NCI-H446 (cell line): ENCODE measurements around the gene AXIN1.

Experiments used
- DNase-seq, 2 experiments: peaks; one replicate each; lab custom pipeline; 2025; lab: John Stamatoyannopoulos, UW

Gene AXIN1

DNA sequence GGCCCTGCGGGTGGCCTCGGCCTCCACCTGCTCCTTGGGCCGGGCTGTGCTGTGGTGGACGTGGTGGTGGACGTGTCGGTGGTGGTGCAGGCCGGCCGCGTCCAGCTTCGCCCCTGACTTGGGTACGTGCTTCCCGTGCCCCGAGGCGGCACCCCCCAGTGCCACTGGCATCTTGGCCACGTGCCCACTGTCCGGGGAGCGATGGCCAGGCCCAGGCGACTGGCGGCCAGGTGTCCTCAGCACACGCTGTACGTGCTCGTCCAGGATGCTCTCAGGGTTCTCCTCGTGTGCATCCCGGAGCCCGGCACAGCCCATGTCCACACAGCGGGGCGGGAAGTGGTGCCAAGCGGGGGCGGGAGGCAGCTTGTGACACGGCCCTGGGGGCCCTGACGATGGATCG is 54.7 kb downstream of the AXIN1 start:
- DNase-seq = no peak

DNA sequence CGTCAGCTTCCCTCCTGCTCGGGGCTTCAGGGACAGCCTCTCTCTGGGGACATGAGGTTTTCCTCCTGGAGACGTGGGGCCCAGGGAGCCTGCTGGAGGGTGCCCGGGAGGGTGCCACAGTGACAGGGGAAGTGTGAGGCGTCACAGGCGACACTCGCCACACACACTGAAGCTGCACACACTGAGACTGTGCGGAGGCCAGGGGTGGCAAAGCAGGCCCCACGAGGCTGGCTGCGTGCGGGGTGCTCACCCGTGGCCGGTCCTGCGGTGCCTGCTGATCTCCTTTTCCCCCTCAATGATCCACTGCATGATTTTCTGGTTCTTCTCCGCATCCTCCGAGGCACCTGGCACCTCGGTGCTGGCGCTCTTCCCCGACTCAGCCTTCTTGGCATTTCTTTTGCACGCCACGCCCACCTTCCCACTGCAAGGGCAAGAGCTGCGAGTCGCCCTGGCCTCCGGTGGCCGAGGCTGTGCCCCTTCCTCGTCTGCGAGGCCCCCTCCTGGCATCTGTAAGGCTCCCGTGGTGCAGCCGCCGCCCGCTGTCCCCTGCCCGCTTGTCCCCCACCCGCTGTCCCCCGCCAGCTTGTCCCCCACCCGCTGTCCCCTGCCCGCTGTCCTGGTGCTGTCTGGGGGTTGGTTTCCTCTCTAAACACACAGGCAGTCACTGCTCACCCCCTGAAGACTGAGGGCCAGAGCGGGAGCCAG is 55.6 kb downstream of the AXIN1 start:
- DNase-seq = no peak

DNA sequence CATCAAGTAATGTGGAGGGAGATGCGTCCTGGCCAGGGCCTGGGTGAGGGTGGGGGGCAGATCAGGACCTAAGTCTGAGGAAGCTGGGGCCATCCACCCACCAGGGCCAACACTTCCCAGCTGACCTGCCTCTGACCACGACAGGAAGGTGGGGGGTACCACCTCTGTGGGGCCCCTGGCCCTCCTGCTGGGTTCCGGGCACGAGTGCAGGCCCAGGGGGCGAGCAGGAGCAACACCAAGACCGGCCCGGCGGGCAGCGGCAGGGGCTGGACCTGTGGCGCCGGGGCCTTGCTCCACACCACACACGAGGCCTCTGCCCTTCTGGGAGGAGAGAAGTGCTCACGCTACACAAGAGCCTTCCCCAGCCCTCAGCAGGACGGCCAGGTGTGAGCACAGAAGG is 56.2 kb downstream of the AXIN1 start:
- no peak for DNase-seq

DNA sequence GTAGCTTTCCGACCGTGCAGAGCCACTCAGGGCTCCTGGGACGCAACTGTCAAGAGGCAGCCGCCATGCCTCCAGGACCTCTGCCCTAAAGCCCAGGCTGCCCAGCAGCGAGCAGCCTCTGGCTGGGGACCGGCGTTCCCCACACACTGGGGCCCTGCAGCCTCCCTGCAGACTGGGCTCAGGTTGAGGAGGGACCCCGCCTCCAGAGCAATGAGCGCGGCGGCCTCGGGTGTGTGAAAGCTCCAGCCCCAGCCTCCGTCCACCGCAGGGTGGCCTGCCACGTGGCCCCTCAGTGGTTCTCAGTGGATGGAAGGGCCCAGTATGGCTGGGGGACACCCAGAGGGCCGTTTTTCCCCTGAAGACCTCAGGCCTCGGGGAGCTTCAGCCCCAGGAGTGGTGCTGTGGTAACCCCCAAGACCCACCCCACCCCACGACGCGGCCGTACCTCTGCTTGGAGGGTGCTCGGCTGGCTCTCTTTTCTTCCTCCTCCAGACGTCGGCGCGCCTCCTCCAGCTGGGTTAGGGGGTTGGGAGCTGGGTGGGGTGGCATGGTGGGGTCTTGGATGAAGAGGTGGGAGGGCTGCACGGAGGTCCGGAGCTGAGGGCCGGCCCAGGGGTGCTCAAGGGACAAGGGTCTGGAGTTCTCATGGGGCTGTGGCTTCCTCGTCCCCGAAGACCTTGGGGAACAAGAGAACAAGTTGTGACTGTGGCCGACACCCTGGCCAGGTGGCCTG is 59.3 kb downstream of the AXIN1 start:
- DNase-seq = no peak

DNA sequence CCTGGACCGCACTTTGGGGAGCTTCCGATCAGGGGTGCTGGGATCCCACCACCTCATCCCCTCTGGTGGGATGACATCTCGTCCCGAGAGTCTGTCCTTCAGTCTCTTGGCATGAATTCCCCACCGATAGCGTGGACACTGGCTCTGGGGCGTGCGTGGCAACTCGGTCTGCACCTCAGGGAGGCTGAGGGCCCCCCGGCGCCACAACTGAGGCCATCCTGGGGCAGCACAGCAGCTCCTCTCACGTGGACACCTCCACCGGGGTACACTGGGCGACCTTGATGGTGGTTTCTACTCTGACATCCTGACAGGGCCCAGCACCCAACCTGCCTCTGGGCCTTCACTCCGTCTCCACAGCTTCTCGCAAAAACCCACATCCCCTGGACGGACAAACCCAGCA is 61.0 kb downstream of the AXIN1 start:
- DNase-seq = no peak

DNA sequence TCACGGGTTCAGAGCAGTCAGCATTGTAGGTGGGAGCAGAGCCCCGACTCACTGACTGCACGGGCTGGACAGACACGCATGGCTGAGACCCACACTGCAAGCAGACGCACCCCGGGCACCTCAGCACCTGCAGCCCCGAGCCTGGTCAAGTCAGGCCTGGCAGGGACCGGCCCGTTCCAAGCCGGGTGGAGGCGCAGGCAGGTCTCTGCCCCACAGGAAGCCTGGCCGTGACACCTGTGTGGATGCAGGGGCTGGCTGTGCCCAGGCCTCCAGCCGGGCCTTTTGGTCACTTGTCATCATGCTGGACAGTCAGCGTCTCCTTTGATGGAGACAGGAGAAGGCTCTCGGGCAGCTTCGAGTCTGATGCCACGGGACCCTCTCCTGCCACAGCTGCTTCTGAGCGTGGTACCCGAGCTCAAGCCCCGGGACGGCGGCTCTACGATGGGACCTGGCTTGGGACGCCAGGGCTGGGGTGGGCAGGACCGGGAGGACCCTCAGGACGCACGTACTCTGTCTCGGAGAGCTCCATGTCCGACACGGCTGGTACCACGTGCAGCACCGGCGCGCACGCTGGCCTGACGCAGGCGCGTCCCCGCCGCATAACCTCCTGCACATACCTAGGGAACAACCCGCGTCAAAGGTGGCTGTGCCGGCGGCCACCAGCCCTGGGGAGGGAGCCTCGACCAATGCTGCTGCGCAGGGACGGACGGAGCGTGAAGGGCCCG is 61.7 kb downstream of the AXIN1 start:
- DNase-seq = no peak

DNA sequence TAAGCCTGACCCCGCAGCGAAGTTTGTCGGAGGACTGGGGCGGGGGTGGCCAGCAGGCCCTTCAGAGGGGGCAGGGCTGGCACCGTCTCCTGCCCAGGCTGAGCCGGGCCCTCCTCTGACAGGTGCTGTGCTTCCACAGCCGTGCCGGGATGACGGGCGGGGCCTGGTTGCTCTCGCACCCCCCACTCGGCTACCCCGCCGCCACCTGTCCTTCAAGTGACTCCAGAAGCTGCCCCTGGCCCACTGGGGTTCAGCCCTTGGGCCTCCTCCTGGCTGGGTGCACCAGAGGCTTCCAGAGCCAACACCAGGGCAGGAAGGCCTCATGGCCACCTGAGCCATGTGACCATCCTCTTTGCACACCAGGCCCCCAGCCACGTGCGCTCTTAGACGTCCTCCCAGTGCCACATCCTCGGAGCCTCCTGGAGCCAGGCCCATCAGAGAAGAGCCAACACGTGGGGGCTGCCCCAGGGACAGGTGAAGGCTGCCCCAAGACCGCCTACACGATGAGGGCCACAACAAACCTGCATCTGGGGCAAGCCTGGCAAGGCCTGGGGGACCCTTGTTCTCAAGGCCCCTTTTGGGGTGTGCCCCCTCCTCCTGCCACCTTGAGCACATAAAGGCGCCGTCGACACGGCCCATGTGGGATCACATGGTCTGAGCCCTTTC is 62.4 kb downstream of the AXIN1 start:
- no peak for DNase-seq

DNA sequence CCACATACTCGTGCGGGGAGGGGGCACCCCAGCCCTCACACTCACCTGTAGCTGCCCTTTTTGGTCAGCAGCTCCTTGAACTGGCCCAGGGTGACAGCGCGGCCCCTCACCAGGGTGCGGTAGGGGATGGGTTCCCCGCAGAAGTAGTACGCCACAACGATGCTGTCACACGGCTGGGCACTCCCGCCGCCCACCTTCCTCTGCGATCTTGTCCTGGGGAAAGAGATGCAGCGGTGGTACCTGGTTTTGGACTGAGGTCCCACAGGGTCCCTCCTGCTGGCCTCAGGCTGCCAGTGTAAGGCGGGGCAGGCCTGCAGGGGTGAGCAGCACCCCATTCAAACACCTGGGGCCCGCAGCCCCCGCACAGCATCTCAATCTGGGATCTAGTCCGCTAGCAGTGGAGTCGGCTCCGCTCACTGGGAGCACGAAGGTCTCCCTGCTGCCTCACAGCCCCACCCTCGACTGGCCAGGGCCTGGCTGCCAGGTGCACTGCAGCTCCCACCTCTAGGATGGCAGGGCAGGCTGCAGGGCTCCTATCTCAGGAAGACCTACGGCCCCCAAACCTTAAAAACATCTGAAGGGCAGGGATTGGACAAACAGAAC is 63.0 kb downstream of the AXIN1 start:
- no peak for DNase-seq

DNA sequence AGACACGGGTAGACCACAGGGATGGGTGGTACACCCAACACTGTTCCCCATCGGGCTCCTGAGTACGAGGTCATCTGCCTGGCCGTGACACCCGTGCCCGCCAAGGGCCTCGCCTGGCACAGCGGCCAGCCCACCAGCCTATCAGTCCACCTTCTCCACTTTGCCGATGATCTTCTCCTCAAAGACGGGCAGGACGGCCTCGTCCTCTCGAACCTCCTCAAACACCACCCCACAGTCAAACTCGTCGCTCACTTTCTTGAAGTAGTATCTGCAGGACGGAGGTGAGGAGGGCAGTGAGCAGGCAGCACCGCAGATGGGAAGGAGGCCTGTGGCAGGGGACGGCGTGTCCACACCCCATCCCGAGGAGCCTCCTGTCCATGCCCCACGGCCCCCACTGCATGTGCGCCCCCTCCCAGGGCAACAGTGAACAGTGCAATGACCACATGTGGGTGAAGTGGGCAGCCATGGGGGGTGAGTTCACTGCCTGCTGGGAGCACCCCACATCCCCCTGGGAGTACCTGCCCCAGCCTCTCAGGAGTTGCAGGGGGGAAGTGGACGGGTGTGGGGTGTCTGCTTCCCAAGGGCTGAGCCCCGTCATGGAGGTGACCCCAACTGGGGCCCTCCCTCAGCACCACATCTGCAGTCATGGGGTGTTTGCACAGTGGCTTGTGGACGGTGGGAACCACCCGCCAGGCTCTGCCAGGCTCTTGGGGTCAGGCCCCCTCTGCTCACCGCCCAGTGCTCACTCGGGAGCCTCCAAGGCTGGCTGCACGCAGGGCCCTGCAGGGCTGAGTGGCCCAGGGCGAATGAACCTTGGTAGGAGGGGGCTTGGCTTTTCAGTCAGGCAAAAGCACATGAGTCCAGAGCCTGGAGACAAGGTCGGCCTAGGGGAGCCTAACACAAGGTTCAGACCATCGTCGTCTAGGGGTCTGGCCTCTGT is 64.3 kb downstream of the AXIN1 start:
- no peak for DNase-seq

DNA sequence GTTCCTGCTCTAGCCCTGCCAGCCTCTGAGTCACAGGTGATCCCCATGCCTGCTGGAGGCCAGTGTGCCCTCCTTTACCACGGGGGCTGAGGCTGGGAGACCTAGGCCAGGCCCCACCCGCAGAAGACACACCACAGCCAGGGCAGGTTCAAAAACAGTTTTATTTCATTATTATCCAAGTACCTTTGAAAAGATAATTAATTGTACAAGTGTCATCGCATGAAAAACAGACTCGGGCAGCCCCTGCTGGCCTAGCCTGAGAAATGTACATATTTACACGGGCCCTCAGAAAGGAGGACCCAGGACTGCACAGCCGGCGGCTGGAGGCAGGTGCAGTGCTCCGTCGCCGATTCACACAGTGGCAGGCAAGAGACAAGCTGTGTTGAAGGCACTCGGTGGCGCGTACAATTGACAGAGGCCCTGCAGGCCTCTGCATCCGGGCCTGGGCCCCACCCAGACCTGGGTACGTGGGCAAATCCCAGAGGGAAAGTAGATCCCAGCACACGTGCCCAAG is 65.2 kb downstream of the AXIN1 start:
- DNase-seq = no peak

DNA sequence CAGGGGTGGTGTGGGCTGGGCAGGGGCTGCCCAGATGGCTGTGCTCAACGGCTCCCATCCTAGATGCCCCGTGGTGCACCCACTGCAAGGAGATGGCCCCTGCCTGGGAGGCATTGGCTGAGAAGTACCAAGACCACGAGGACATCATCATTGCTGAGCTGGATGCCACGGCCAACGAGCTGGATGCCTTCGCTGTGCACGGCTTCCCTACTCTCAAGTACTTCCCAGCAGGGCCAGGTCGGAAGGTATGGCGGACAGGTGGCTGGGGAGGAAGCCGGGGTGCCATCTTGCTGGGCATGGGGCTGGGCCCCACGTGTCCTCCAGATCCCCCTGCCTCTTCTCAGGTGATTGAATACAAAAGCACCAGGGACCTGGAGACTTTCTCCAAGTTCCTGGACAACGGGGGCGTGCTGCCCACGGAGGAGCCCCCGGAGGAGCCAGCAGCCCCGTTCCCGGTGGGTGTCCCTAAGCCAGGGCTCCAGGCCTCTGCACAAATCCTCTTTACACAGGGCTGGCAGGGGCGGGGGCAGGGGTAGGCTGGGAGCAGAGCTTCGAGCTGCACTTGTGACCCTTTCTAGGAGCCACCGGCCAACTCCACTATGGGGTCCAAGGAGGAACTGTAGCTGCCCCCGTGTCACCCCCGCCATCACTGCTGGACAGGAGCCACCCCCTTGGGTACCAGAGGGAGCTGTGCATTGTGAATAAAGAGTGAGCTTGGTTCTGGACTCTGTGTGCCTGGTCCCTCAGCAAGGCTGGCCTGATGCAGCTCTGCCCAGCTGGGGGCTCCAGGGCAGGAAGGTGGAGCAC is 65.8 kb downstream of the AXIN1 start:
- no peak for DNase-seq

DNA sequence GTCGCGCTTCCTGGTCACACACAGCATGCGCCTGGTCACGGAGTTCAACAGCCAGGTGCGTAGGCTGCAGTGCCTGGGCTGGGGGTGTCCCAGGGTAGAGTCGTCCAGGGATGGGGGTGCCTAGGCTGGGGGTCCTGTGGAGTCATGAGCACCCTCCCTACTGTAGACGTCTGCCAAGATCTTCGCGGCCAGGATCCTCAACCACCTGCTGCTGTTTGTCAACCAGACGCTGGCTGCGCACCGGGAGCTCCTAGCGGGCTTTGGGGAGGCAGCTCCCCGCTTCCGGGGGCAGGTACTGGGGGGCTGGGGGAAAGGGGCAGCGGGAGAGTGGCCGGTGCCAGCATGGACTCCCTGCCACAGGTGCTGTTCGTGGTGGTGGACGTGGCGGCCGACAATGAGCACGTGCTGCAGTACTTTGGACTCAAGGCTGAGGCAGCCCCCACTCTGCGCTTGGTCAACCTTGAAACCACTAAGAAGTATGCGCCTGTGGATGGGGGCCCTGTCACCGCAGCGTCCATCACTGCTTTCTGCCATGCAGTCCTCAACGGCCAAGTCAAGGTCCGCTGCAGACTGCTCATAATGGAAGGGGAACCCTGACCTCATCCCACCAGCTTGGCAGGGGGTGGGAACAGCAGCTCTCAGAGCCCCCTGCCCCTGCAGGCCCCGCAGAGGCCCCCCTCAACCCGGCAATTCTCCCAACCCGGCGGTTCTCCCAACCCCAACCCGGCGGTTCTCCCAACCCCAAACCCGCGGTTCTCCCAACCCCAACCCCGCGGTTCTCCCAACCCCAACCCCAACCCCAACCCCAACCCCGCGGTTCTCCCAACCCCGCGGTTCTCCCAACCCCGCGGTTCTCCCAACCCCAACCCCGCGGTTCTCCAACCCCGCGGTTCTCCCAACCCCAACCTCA is 67.1 kb downstream of the AXIN1 start:
- DNase-seq = no peak

DNA sequence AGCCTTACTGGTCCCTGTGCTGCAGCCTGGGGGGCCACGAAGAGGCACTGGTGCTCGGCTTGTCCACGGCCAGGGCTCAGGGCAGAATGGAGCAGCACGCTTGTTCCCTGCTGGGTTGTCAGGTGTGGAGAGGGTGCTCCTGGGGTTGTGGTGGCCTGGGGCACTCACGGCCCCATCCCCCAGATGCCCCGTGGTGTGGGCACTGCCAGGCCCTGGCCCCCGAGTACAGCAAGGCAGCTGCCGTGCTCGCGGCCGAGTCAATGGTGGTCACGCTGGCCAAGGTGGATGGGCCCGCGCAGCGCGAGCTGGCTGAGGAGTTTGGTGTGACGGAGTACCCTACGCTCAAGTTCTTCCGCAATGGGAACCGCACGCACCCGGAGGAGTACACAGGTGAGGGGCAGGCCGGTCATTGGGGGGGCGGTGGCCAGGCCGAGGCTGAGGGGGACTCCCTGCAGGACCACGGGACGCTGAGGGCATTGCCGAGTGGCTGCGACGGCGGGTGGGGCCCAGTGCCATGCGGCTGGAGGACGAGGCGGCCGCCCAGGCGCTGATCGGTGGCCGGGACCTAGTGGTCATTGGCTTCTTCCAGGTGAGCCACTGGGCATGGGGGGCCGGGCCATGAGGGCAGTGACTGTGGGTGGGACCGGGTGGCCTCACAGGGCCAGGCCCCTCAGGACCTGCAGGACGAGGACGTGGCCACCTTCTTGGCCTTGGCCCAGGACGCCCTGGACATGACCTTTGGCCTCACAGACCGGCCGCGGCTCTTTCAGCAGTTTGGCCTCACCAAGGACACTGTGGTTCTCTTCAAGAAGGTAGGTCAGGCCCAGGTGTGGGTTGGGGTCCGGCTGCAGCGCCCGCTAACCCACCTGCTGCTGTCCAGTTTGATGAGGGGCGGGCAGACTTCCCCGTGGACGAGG is 68.1 kb downstream of the AXIN1 start:
- no peak for DNase-seq

DNA sequence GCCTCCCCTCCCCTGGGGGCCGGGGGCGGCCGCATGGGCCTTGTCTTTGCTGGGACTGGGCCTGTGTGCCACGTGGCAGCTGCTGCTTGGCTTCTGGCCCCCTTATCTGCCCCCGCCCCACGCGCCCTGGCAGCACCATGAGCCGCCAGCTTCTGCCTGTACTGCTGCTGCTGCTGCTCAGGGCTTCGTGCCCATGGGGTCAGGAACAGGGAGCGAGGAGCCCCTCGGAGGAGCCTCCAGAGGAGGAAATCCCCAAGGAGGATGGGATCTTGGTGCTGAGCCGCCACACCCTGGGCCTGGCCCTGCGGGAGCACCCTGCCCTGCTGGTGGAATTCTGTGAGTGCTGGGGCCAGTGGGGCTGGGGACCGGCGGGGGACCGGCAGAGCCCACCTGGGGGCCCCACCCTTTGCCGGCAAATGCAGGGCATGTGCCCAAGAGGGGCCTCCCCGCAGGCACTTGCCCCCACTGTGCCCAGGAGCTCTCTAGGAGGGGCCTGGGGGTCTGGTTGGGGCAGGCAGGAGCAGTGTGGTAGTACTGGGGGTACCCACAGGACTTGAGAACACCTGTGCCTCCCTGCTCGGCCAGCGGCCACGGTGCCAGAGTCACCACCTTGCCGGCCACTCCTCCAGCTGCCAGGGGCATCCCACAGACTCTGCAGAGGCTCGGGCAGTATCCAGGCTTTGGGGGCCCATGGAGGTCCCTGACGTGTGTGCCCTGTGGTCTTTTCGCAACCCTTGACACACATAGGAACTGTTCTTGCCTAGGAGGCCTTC is 69.3 kb downstream of the AXIN1 start, which contains the start of gene PDIA2:
TSS of gene PDIA2 (plus strand) at position 132 of the 773 bp plus-strand sequence. CDS start at position 138, 6 bp downstream.
- DNase-seq = no peak

DNA sequence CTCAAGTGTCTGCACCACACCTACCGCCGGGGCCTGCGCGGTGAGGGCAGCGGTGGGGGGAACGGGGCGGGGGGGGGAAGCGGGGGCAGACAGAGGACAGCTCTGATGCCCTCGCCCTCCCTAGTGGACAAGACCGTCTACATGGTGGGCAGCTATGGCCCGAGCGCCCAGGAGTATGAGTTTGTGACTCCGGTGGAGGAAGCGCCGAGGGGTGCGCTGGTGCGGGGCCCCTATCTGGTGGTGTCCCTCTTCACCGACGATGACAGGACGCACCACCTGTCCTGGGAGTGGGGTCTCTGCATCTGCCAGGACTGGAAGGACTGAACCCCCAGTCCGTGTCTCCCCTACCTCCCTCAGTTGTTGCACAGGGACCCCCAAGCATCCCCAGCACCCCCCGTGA is 70.0 kb downstream of the AXIN1 start:
- DNase-seq = no peak

DNA sequence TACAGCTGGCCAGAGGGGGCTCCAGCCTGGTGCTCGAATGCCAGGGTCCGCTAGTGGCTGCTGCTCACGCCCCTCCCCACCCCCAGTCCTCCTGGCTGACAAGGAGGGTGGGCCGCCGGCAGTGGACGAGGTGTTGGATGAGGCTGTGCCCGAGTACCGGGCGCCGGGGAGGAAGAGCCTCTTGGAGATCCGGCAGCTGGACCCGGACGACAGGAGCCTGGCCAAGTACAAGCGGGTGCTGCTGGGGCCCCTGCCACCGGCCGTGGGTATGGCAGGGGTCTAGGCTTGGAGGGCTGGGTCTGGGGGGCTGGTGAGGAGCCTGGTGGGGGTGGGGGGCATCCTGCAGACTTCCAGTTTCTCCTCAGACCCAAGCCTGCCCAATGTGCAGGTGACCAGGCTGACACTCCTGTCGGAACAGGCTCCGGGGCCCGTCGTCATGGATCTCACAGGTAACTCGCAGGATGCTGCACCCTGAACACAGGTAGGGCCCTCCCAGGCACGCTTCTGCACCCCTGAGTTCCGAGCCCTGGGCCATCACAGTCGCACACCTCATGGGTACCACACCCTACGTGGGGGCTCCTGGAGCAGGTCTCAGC is 70.8 kb downstream of the AXIN1 start:
- no peak for DNase-seq
